GM23338 (cell line): ENCODE data around the gene SH3BGR. TPM values are rescaled to one million over a fixed set of nuclear protein-coding genes. Genes with fewer than 3 reads are reported as not detected.

ENCODE experiments used
- CREB1 ChIP-seq: fragments of 250-450 bp; sonication (Bioruptor Pico); IDR thresholded peaks from 2 replicates; pipeline ENCODE4 v1.5.0; 2020; ENCODE audit warnings: low read depth, mild to moderate bottlenecking, moderate library complexity
- CTCF ChIP-seq, 2 experiments: fragments of 200-600 bp in 1 of 2; sonication (generic) in 1 of 2; conservative IDR thresholded peaks; 2 replicates each; pipeline versions ENCODE4 v1.5.1 to v1.6.1; 2016 to 2017; ENCODE audit warnings: antibody characterized with exemption in 2 of 2, low read depth in 2 of 2, mild to moderate bottlenecking in 2 of 2, moderate library complexity in 1 of 2
- ETS1 ChIP-seq: IDR thresholded peaks from 2 replicates; pipeline ENCODE4 v1.6.1; 2016; ENCODE audit warnings: antibody characterized with exemption
- JUNB ChIP-seq: IDR thresholded peaks from one replicate; pipeline ENCODE4 v1.6.1; 2016; ENCODE audit warnings: antibody characterized with exemption; ENCODE audit not compliant: unreplicated experiment
- NANOG ChIP-seq: IDR thresholded peaks from 2 replicates; pipeline ENCODE4 v1.6.1; 2016; ENCODE audit warnings: antibody characterized with exemption, borderline replicate concordance
- POLR2AphosphoS5 ChIP-seq: IDR thresholded peaks from 2 replicates; pipeline ENCODE4 v1.6.1; 2016; ENCODE audit warnings: antibody characterized with exemption, low read depth
- ZNF114 ChIP-seq: fragments of 250-450 bp; sonication (Bioruptor Pico); IDR thresholded peaks from 2 replicates; pipeline ENCODE4 v1.5.0; 2020; ENCODE audit warnings: mild to moderate bottlenecking, moderate library complexity
- ZNF462 ChIP-seq: fragments of 250-450 bp; sonication (Bioruptor Pico); IDR thresholded peaks from 2 replicates; pipeline ENCODE4 v1.5.0; 2020; ENCODE audit warnings: mild to moderate bottlenecking, moderate library complexity
- polyA plus RNA-seq: library from polyadenylated mRNA; unstranded; fragments of >200 nt; fragmentation: Nextera tagmentation; extraction: Ambion mirVana; gene quantifications from 2 replicates; pipeline ENCODE4 v1.2.1, GENCODE V29; 2016
- total RNA-seq: library from RNA; depleted of rRNA; stranded (reverse); fragments of >200 nt; shearing (Covaris generic); gene quantifications from 2 replicates; pipeline ENCODE4 v1.2.3, GENCODE V29; 2014

Gene SH3BGR
- total and polyA plus RNA-seq, 2 experiments from 2014 or later = 5.9 to 18.9 TPM

GRCh38 chr21:39422527-39423241 lies 29.1 kb upstream of the SH3BGR start (continued):
- TF ChIP-seq ZNF462 (CRISPR knock-in tag) (no peak), CREB1 (CRISPR knock-in tag) (no peak), ETS1 (no peak), JUNB (no peak), POLR2AphosphoS5 (no peak), NANOG (no peak), ZNF114 (CRISPR knock-in tag) (no peak), CTCF (conservative IDR thresholded peaks at IDR 0.05; ENCODE audit: low read depth in 2 of 2) (no peak)
